GM18517 (cell line): ENCODE results near the gene YJEFN3.
A peak's percentile ranks its signal among the peaks of the same experiment; 100 is the strongest.

Experiments
- ATAC-seq: cut with Tn5 transposase; IDR thresholded peaks from one replicate; pipeline ENCODE4 v1.9.1; 2021; ENCODE audit warnings: mild to moderate bottlenecking, moderate library complexity; ENCODE audit not compliant: unreplicated experiment

YJEFN3 gene

GRCh38 chr19:19515642-19516519 is 12.8 kb upstream of the YJEFN3 start, which contains the start of gene NDUFA13:
Gene NDUFA13, plus strand, starts transcription at chr19:19516225. Its CDS starts 14 bp downstream, at chr19:19516239.
- ATAC-seq: peak; percentile 84

- ATAC-seq: no peak
Measured at GRCh38 chr19:19517235-19517619, 11.5 kb upstream of the YJEFN3 start.

DNA sequence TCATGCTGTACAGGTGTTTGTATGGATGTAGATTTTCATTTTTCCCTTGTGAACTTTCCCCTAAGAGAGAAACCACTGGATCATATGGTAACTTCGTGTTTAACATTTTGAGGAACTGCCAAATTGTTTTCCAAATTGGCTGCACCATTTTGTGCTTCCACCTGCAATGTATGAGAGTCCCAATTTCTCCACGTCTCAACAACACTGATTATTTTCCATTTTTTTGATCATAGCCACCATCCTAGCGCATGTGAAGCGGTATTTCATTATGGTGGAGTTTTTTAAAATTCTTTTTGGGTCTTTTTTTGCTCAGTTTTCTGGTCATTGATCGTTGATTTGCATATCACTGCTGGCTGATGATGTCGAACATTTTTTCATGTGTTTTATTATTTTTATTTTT is 7.7 kb upstream of the YJEFN3 start:
- no peak for ATAC-seq

DNA sequence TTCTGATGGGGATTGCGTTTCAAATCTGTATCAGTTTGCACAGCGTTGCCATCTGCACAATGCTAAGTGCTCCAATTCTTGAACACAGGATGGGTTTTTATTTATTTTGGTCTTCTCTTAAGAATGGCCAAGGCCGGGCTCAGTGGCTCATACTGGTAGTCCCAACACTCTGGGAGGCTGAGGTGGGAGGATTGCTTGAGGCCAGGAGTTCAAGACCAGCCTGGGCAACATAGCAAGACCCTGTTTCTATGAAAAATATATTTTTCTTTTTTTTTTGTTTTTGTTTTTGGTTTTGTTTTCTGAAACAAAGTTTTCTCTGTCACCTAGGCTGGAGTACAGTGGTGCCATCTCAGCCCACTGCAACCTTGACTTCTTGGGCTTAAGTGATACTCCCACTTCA is 5.5 kb upstream of the YJEFN3 start:
- no peak for ATAC-seq

GRCh38 chr19:19524053-19524452 is 4.7 kb upstream of the YJEFN3 start:
- ATAC-seq: no peak

- ATAC-seq: no peak
Measured at GRCh38 chr19:19525611-19526380, 2.9 kb upstream of the YJEFN3 start.

DNA sequence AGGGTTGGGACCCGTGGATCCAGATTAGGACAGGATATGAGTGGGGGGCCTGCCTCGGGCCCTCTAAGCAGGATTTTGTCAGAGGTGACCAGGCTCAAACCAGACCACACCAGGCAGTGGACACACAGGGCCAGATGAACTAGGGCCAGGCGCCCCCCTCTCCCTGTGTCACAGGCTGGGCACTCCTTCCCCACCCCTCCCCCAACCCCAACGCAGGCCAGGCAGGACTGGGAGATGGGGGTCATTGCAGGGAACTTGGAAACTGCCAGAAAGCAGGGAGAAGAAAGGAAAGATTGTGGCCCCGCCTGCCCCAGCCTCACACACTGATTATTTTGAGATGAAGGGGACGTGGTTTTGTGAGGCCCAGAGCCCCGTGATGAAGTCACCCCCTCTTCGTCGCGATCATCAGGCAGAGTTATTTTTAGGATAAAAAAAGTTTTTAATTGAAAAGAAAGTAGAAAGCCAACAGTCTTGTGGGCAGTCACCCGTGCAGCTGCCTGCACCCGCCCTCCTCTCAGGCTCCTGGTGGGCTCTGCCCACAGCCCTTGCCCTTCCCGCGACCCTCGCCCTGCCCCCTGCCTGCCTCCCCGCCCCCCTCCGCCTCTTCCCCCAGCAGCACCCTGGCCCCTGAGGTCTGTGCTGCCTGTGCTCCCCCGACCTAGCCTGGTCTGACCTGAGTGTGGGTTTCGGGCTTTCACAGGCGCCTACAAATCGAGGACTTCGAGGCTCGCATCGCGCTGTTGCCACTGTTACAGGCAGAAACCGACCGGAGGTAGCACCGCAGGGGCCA is 1.9 kb upstream of the YJEFN3 start:
- no peak for ATAC-seq

- ATAC-seq: no peak
Measured at GRCh38 chr19:19527371-19527656, 1.4 kb upstream of the YJEFN3 start.

GRCh38 chr19:19527674-19528625 is 761 bp upstream of the YJEFN3 start:
- no peak for ATAC-seq

GRCh38 chr19:19529783-19530422 is 1.2 kb downstream of the YJEFN3 start:
- no peak for ATAC-seq

GRCh38 chr19:19530423-19530804 is 1.7 kb downstream of the YJEFN3 start:
- ATAC-seq: no peak

- ATAC-seq: no peak
Measured at GRCh38 chr19:19530889-19531288, 2.2 kb downstream of the YJEFN3 start.

DNA sequence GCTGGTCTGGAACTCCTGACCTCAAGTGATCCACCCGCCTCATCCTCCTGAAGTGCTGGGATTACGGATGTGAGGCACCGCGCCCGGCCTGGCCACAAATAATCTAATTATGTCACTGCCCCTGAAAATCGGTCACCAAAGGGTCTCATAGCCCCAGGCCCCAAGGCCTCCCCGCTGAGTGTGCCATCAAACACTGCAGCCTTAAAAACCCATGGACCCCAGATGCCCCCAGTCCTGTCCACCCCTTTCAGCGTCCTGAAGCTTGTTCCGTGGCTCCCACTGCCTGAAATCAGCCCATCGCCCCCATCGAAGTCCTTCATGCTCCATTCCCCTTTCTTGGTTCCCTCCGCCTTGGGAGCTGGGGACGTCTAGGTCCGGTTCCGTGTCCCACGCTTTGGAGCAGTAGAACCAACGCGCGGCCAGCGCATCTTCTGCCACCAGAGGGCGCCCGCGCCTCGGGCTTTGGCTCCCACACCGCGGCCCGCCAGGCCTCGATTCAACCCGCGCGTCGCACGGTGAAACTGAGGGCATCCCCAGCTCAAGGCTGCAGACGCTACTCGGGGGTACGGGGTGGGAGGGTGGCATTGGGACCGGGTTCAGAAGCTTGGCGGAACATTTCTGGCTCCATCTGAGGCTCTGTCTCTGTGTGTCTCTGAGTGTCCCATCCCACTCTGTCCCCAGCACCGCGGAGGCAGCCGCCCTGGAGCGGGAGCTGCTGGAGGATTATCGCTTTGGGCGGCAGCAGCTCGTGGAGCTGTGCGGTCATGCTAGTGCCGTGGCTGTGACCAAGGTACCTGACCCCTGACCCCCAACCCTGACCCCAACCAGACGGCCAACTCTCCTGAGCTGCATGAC is 3.5 kb downstream of the YJEFN3 start:
- no peak for ATAC-seq

DNA sequence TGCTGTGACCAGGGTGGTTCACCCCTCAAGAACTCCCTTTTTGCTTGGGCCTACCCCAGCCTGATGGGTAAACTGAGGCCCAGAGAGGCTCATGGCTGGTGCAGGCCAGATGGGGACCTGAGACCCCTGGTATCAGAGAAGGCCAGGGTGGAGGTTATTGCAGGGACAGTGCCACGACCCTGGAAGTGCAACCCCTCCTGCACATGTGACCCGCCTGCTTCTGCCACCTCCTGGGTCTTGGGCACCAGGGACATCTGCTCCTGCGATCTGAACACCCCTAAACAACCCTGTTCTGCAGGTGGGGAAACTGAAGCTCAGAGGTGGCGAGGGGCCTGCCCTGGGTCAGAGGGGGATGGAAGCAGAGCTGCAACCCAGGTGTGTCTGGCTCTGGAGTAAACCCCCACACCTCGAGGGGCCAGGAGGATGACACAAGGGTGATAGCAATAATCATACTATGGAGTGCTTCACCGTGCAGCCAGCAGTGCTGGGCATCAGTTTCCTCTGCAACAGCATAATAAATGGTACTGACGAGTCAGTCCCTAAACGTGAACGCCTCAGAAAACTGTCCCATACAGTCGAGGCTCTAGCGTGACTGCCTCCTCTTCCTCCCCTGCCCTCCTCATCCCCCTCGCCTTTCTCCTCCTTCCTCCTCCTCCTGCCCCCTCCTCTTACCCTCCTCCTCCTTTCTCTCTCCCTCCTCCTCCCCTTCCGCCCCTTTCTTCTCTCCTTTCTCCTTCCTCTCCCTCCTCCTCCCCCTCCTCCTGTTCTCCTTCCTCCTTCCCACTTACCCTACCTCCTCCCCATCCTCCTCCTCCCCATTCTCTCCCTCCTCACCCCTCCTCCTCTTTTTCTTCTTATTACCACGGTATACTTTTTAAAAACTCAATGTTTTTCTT is 4.3 kb downstream of the YJEFN3 start:
- ATAC-seq: no peak

DNA sequence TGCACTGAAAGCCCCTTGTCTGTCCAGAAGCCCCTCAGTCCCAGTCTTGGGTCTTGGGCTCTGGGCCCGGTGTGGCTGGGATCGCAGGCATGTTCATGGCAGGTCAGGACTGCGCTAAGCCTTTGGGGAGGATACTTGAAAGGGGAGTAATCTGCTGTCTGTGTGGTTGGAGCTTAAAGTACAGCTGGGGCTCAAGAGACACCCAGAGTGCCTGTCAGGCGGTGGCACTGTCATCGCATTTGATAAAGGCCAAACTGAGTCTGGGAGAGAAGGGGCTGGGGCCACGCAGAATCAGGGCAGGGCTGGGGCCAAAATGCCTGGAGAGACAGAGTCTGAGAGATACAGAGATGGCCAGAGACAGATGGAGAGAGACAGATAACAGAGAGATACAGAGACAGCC is 5.1 kb downstream of the YJEFN3 start:
- no peak for ATAC-seq

- ATAC-seq: no peak
Measured at GRCh38 chr19:19534556-19535265, 6.0 kb downstream of the YJEFN3 start.
